Measurements from ENCODE around the gene RASGRF1. TPM values are rescaled to one million over a fixed set of nuclear protein-coding genes. Genes with fewer than 3 reads are reported as not detected.
"Not testable (repeated sequence)": the region's sequence is repeated elsewhere in the genome, so short reads cannot be mapped to it uniquely, and the experiment has no call there.

Gene RASGRF1
- total RNA-seq, 2 donors from 2014 or later: 0.09 to 0.10 TPM

DNA sequence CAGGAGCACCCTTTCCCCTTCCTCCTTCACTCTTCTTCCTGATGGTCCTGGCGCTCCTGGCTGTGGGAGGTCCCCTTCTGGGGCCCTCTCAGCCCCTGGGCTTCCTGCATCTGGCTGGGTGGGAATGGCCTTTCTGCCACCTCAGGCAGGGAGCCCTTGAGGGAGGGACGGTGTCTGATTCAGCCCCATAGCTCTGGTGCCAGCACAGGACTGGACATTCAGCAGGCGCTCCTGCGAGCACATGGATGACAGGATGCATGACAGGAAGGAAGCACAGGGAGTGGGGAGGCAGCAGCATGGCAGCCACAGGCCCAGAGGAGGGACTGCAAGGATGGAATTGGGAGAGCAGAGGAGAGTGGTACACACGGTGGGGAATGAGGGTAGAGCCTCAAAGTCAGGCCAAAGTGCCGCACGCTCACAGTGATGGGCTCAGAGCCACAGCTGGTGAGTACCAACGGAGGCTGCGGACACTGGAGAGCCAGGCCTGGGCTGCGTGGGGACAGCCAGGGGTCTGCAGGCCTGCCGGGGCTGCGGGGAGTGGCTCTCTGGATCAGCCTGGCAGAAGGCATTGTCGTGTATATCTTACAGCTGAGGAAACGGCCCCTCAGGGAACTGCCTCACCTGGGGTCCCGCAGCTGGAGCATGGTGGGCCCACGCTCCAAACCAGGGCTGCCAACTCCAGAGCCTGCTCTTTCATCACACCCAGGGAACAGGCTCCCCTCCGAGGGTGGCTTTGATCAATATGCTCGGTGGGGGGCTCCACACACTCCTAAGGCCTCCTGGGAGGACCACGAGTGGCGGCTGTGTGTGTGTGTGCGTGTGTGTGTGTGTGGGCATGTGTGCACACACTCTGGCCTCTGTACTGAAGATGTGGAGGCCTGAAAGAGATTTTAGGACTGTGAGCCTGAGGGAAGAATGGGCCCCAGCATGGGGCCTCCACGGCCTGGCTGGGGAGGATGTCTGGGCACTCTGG is 94.4 kb downstream of the RASGRF1 start:
- DNase-seq (ENCODE audit: low spot score): no peak
- intact Hi-C loops (cut with DNase I): no loop called here

GRCh38 chr15:78995161-78995560 is 95.4 kb downstream of the RASGRF1 start:
- intact Hi-C loops (cut with DNase I); DNase-seq (ENCODE audit: low spot score): not testable (repeated sequence)

DNA sequence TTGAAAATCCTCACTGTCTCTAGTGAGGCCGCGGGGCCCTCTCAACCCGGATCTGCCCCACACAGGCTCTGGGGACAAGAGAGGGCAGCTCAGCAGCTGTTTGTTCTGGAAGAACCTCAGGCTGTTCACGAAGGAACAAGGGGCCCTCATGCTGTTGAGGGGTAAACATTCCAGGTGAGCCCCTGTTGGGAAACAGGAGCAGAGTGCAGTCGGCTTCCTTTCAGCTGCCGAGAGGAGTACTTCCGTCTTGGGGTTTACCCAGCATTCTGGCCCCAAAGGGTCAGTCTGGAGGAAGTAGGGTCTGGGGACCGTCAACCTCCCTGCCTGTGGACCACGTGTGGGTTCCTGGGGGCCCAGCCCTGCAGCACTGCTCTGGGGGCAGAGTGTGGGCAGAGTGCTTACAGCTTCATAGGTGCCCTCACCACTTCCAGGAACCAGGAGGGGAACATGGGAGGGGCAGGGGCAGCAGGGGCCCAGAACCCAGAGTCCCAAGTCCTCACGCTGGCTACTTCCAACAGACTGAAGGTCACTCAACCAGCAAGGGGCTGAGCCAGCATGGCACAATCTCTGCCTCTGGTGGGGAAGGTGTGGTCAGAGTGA is 96.5 kb downstream of the RASGRF1 start:
- DNase-seq (ENCODE audit: low spot score): no peak
- intact Hi-C loops (cut with DNase I): no loop called here

DNA sequence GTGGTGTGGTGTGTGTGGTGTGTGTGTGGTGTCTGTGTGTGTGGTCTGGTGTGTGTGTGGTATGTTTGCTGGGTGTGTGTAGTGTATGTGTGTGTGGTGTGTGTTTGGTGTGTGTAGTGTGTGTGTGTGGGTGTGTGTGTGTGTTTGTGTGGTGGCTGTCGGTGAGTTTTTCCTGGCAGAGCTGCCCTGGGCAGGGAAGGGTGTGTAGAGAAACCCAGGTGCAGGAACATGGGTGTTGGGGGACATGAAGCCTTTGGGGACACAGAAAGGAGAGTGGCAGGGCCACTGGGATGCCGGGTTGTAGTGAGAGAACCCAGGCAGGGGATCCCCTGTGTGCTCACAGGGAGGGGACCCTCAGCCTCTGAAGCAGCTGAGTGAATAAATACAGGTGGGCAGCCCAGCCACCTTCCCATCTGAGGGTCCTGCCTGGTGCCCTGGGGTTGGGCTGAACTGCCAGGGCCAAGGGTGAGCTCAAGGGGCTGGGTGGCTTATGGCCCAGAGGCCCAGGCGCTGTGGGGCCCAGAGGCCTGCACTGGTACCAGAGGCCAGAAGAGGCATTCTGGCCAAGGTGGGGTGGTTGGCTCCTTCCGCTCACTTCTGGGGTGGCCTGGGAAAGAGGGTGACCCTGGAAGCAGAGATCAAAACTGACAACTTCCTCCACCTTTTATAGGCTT is 97.2 kb downstream of the RASGRF1 start:
- DNase-seq (ENCODE audit: low spot score): no peak
- intact Hi-C loops (cut with DNase I): no loop called here

DNA sequence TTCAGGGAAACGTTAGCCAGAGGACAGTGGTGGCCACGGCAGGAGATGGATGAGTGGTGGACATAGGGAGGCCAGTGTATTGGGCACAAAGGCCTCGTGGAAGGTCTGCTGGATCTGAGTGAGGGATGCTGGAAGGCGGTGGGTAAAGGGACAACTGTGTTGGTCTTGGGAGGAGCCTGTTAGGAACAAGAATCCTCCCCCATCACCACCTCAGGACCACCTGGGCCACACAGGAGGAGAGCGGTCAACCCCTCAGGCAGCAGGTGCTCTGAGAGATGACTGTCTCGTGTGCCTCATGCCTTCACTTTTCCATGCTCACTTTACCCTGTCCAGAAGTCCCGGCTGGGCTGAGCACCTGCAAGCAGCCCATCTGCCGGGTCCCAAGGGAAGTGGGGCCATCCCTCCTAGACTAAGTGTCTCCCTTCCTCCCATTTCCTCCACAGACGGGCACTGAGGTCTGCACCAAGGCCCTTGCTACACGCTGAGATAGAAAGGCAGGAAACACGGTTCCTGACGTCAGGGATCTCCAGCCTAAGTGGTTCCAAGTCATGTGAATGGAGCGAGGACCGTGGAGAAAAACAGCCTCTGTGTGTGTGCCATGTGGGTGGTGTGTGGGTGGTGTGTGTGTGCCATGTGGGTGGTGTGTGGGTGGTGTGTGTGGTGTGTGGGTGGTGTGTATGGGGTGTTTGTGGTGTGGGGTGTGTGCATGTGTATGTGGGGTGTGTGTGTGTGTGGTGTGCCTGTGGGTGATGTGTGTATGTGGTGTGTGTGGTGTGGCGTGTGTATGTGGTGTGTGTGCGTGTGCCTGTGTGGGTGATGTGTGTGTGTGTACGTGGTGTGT is 97.9 kb downstream of the RASGRF1 start:
- DNase-seq (ENCODE audit: low spot score): no peak
- intact Hi-C loops (cut with DNase I): no loop called here

GRCh38 chr15:78991879-78992278 is 98.7 kb downstream of the RASGRF1 start:
- intact Hi-C loops (cut with DNase I): no loop called here

DNA sequence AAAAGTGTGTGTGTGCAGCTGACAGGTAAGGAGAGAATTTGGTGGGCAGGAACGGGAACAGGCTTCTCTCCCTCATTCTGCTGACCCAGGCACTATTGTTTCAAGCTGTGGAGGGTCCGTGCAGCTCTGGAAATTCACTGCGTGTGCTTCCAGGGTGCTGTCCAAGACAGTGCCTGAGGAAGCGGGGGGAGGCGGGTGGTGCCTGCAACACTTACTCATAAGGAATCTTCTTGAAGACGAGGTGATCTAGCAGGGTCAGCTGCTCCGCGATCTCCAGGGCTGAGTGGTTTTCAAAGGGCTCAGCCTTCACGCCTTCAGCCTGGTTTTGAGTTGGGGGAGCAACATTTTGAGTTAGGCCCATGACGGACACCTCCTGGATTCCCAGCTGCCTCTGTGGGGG is 99.1 kb downstream of the RASGRF1 start:
- DNase-seq (ENCODE audit: low spot score): no peak
- intact Hi-C loops (cut with DNase I): no loop called here

More at GRCh38 chr15:78991879-78992278, 98.7 kb downstream of the RASGRF1 start:
- no peak for DNase-seq (ENCODE audit: low spot score)

DNA sequence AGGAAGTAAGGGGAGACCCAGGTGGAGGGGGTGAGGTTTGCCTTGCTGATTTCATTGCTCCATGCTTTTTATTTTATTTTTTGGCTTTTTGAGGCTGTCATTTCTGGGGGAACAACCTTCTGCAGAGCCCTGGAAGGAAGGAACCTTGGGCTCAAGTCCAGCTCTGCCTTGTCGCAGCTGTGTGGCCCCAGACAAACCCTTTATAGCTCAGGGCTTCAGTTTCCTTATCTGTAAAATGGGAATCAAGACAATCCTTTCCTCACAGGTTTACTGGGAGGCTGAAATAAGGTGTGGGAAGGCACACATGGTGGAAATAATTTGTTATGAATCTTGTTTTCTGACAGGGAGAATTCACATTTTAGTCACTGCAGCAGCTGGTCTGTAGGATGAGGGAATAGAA is 100.3 kb downstream of the RASGRF1 start:
- intact Hi-C loops (cut with DNase I): no loop called here
- no peak for DNase-seq (ENCODE audit: low spot score)

GRCh38 chr15:78989701-78990240 is 100.8 kb downstream of the RASGRF1 start:
- DNase-seq (ENCODE audit: low spot score): no peak
- intact Hi-C loops (cut with DNase I): no loop called here

DNA sequence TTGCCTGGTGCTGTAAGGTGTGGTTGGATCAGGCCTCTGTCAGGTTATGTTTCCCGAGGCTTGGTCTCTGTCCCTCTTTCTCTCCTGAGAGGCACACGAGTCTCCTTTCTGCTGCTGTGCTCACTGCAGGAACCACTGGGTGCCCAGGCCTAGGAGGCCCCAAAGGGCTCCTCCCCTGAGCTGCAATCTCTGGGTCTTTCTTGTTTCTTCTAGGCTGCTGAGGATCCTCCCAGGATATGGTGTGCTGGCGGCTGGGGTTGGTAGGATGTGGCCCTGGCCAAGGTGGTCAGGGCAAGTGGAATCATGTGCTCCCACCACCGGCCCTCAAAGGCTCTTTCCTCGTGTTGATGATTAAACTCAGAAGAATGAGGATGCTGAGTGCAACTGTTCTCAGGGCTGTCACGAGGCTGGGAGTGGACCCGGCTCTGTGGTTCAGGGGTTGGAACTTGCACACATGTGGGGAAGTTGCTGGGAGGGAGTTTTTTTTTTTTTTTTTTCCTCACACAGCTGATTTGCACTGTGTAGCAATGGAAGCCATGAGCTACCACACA is 102.1 kb downstream of the RASGRF1 start:
- intact Hi-C loops (cut with DNase I): no loop called here
- DNase-seq (ENCODE audit: low spot score): peak; percentile 96

DNA sequence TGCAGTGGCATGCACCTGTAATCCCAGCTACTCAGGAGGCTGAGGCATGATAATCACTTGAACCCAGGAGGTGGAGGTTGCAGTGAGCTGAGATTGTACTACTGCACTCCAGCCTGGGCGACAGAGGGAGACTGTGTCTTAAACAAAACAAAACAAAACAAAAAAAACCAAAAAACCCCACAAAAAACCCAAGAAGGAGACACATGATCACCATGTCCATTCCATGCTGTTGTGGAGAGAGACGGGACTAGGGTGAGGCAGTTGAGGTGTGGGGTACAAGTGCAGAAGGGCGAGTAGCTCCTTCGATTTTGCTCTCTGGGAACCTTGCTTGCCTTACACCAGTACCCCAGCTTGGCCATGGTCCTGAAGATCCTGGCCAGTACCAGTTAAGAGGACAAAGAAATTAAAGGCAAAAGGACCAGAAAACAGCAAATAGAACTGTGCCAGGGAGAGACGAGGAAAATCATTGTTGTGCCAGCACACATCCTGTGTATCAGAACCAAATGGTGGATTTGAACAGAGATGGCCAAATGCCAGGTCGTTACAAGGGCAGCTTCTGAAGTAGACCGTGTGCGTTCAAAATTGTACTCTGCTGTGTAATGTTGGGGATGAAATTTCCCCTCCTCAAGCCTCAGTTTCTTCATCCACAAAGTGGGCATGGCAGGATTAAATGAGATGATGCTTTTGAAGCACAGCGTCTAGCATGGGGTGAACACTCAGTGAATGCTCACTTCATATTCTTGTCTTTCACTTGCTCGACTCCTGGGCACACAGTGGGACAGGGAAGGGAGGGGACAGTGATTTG is 102.8 kb downstream of the RASGRF1 start:
- no peak for DNase-seq (ENCODE audit: low spot score)
- intact Hi-C loops (cut with DNase I): no loop called here

- DNase-seq (ENCODE audit: low spot score): no peak
- intact Hi-C loops (cut with DNase I): no loop called here
Observed at GRCh38 chr15:78985859-78986475, 104.6 kb downstream of the RASGRF1 start.

DNA sequence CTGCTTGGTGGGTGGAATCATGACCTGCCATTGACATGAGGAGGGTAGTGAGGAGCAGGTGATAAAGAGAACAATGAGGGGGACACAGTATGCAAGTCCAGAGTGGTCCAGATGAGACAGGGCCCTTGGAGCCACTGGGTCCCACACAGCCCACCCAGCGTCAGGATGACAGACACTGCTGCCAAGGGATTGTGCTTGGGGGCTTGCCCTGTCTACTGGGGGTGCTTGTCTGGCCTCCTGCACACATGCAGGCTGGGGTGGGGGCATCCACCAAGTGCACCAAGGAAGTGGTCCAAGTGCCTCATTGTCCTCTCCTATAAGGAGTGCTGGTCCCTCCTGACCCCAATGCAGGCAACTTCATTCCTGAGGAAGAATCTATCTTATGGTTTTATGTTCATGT is 106.5 kb downstream of the RASGRF1 start:
- intact Hi-C loops (cut with DNase I): no loop called here
- no peak for DNase-seq (ENCODE audit: low spot score)

DNA sequence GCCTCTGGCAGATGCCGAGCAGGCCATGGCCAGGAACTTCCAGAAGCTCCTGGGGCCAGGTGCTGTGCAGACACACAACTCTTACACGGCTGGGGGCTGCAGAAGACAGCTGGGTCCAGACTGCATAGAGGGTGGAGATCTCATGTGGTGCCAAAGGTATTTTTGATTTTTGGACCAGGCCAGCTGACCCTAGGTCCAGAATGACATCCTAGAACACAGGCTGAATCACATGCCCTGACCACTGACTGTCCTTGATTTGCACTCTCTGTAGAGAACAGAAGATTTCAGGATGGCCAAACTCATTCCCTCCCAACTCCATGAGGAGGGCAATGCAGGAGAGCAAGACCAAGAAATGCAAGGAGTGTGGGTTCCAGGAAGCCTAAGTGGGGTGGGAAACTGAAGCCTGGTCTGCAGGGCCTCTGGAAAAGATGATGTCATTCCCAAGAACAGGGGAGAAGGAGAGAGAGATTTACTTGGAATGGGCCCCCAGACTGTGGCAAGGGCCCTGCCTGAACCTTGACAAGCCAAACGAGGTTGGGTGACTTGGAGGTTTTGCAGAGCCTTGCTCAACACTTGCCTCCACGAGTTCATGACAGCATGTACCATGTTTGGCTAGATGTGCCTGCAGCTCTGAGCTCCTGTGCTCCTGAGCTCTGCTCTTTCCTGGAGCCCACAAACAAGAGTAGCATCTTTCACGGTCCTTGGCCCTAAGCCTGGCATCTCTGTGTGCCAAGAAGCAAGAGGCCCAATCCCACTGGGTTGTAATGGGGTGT is 107.2 kb downstream of the RASGRF1 start:
- intact Hi-C loops (cut with DNase I): no loop called here
- no peak for DNase-seq (ENCODE audit: low spot score)

GRCh38 chr15:78982736-78983135 is 107.8 kb downstream of the RASGRF1 start:
- intact Hi-C loops (cut with DNase I): no loop called here
- no peak for DNase-seq (ENCODE audit: low spot score)

DNA sequence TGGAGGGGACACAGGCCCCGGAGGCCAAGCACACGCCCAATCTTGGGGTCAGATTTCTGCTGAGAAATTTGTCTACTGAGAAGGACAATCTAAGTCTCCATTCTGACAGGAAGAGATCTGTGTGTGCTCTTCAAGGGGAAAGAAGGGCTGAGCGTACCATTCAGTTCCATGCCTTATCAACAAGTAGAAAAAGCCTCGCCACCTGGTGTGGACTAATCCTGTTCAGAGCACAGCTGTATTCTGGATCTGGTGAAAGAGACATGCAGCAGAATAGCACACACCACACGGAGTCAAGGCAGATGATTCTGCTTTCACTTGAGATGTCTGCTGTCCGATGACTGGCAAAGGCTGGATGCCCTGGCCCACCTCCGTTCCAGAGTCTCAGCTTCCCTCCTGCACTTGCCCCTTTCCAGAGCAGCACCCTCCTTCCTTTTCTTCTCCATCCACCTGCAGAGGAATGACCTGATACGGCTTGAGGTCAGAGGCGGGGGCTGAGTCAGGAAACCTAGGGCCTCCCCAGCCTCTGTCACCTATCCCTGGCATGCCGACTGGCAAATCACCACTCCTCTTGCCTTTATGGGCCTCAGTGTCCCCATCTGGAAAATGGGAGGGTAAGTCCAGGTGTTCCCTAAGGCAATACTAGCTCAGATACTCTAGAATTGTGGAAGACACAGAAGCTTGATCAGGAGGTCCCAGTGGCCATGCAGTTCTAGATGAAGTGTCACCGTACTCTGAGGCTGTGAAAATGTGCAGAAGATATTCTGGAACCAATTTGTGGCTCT is 108.9 kb downstream of the RASGRF1 start:
- DNase-seq (ENCODE audit: low spot score): no peak
- intact Hi-C loops (cut with DNase I): no loop called here

Measured in posterior vena cava (tissue), 2 donors.